HCT116 (cell line): ENCODE data around the gene USP10.

Experiments
- POLR2AphosphoS5 ChIP-seq: IDR thresholded peaks from 2 replicates; pipeline ENCODE4 v1.6.1; 2011; ENCODE audit warnings: mild to moderate bottlenecking, low read depth, low read length, moderate library complexity
- SIN3A ChIP-seq: IDR thresholded peaks from 2 replicates; pipeline ENCODE4 v1.6.1; 2012; ENCODE audit warnings: low read depth
- SP1 ChIP-seq: IDR thresholded peaks from 2 replicates; pipeline ENCODE4 v1.6.1; 2012; ENCODE audit warnings: low read depth
- TF ChIP-seq, protein P1 (sequence below): IDR thresholded peaks from 2 replicates; pipeline ENCODE4 v1.6.1; 2011; ENCODE audit warnings: mild to moderate bottlenecking, low read length, moderate library complexity; ENCODE audit not compliant: insufficient replicate concordance; ENCODE audit errors: extremely low read depth
- TF ChIP-seq, protein P2 (sequence below), 3 experiments: fragments of 200-600 bp in 1 of 3; sonication (generic) in 1 of 3; IDR thresholded peaks in 2 of 3; conservative IDR thresholded peaks in 1 of 3; 2 replicates each; pipeline ENCODE4 v1.5.1; 2012 to 2017; ENCODE audit warnings: low read depth in 2 of 3, low read length in 2 of 3, antibody characterized with exemption in 1 of 3, borderline replicate concordance in 1 of 3, control low read depth in 1 of 3, mild to moderate bottlenecking in 1 of 3, mixed read lengths in 1 of 3, mixed run types in 1 of 3, moderate library complexity in 1 of 3; ENCODE audit not compliant: insufficient read depth in 1 of 3

GRCh38 chr16:84754353-84754856 lies 54.6 kb downstream of the USP10 start:
- TF ChIP-seq, protein P1, sequence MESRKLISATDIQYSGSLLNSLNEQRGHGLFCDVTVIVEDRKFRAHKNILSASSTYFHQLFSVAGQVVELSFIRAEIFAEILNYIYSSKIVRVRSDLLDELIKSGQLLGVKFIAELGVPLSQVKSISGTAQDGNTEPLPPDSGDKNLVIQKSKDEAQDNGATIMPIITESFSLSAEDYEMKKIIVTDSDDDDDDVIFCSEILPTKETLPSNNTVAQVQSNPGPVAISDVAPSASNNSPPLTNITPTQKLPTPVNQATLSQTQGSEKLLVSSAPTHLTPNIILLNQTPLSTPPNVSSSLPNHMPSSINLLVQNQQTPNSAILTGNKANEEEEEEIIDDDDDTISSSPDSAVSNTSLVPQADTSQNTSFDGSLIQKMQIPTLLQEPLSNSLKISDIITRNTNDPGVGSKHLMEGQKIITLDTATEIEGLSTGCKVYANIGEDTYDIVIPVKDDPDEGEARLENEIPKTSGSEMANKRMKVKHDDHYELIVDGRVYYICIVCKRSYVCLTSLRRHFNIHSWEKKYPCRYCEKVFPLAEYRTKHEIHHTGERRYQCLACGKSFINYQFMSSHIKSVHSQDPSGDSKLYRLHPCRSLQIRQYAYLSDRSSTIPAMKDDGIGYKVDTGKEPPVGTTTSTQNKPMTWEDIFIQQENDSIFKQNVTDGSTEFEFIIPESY, result no peak
- TF ChIP-seq, protein P2, sequence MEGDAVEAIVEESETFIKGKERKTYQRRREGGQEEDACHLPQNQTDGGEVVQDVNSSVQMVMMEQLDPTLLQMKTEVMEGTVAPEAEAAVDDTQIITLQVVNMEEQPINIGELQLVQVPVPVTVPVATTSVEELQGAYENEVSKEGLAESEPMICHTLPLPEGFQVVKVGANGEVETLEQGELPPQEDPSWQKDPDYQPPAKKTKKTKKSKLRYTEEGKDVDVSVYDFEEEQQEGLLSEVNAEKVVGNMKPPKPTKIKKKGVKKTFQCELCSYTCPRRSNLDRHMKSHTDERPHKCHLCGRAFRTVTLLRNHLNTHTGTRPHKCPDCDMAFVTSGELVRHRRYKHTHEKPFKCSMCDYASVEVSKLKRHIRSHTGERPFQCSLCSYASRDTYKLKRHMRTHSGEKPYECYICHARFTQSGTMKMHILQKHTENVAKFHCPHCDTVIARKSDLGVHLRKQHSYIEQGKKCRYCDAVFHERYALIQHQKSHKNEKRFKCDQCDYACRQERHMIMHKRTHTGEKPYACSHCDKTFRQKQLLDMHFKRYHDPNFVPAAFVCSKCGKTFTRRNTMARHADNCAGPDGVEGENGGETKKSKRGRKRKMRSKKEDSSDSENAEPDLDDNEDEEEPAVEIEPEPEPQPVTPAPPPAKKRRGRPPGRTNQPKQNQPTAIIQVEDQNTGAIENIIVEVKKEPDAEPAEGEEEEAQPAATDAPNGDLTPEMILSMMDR (IDR thresholded peaks at IDR 0.05 in 2 of 3, conservative IDR thresholded peaks at IDR 0.05 in 1 of 3; ENCODE audit: borderline replicate concordance in 1 of 3, insufficient read depth in 1 of 3, low read depth in 2 of 3, low read length in 2 of 3), result peak; percentile 82 to 97 (median 86)
- TF ChIP-seq SIN3A, result no peak
- no peak for TF ChIP-seq SP1
- no peak; the same call in 1 of the 2 replicates for TF ChIP-seq POLR2AphosphoS5
